HFFc6 (cell line): ENCODE measurements around the gene VGLL4. TPM values are rescaled to one million over a fixed set of nuclear protein-coding genes. Genes with fewer than 3 reads are reported as not detected.
"Not testable (repeated sequence)": the region's sequence is repeated elsewhere in the genome, so short reads cannot be mapped to it uniquely, and the experiment has no call there.

ENCODE experiments used
- DNase-seq: peaks from one replicate; pipeline ENCODE4 v3.0.0-alpha.2; 2018
- H3K27ac Mint-ChIP-seq: 2 replicates; pipeline ENCODE4 v1.8.0; 2020; ENCODE audit warnings: mild to moderate bottlenecking, mixed read lengths
- H3K27me3 Mint-ChIP-seq: 2 replicates; pipeline ENCODE4 v1.8.0; 2021; ENCODE audit warnings: mild to moderate bottlenecking, moderate library complexity, mixed read lengths; ENCODE audit not compliant: insufficient read depth
- H3K36me3 Mint-ChIP-seq: 2 replicates; pipeline ENCODE4 v1.8.0; 2021; ENCODE audit warnings: low read depth, mixed read lengths
- H3K4me1 Mint-ChIP-seq: 2 replicates; pipeline ENCODE4 v1.8.0; 2020; ENCODE audit warnings: low read depth, mixed read lengths
- H3K4me3 Mint-ChIP-seq: 2 replicates; pipeline ENCODE4 v1.8.0; 2020; ENCODE audit warnings: mild to moderate bottlenecking, moderate library complexity, mixed read lengths
- H3K9me3 Mint-ChIP-seq: 2 replicates; pipeline ENCODE4 v1.8.0; 2020; ENCODE audit warnings: mild to moderate bottlenecking, mixed read lengths
- total RNA-seq, 6 experiments: library from RNA; stranded (reverse); fragmentation: NEBNext Ultra II Directional; extraction: Animal tissue kit (Norgen Biotek cat#: 25700); gene quantifications; 2 replicates in 1 of 6; 3 replicates in 5 of 6; pipeline ENCODE4 v1.2.3, GENCODE V29; 2021
- TF ChIP-seq, protein P1 (sequence below): fragments of 200-600 bp; sonication (generic); IDR thresholded peaks from 2 replicates; pipeline ENCODE4 v1.5.0; 2021; ENCODE audit warnings: antibody characterized with exemption, mild to moderate bottlenecking

Gene VGLL4
- total RNA-seq, 6 experiments from 2014 or later = 31.6 to 42.2 (median 33.8) TPM

DNA sequence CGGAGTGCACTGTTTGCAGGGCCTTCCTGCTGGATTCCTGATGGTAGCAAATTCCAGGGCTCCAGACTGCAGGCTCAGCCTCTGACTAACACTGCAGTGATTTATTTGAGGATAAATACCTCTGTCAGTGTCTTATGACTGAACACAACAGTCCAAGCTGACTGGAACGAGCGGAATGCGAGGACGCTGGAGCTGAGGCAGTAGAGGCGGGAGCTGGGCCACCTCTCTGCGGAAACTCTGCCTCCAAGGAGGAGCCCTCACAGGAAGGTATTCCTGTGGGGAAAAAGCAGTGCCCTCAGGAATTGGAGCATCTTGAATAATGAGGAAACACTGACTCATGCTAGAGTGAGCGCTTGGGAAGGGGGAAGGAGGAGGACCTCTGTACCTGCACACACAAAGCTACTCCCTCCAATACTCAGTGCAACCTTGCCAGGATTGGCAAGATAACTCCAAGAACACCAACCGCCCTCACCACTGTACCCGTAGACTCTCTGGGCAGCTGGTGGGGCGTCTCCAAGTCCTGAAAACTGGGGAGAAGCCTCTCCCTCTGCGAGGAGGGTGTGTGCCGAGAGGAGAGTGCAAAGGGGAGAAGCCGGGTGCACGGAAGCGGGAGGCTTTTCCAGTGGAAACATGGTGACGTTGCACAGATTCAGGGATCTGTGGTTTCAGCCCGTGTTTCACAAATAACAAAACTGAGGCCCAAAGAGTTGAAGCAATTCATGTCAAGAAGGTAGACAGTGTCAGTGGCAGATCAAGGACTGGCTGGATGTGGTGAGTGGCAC lies 43.0 kb downstream of the VGLL4 start:
- H3K36me3 Mint-ChIP-seq = peaks cover 47% of the 10 kb centered on the region
- H3K27ac Mint-ChIP-seq = peak overlapping the region; percentile 99
- H3K4me1 Mint-ChIP-seq = peaks cover 91% of the 10 kb centered on the region
- TF ChIP-seq, protein P1, sequence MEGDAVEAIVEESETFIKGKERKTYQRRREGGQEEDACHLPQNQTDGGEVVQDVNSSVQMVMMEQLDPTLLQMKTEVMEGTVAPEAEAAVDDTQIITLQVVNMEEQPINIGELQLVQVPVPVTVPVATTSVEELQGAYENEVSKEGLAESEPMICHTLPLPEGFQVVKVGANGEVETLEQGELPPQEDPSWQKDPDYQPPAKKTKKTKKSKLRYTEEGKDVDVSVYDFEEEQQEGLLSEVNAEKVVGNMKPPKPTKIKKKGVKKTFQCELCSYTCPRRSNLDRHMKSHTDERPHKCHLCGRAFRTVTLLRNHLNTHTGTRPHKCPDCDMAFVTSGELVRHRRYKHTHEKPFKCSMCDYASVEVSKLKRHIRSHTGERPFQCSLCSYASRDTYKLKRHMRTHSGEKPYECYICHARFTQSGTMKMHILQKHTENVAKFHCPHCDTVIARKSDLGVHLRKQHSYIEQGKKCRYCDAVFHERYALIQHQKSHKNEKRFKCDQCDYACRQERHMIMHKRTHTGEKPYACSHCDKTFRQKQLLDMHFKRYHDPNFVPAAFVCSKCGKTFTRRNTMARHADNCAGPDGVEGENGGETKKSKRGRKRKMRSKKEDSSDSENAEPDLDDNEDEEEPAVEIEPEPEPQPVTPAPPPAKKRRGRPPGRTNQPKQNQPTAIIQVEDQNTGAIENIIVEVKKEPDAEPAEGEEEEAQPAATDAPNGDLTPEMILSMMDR = no peak
- peak; percentile 100 for DNase-seq
- peak overlapping the region; percentile 81 for H3K4me3 Mint-ChIP-seq
- peaks cover 6% of the 10 kb centered on the region; the same call in 1 of the 2 replicates for H3K27me3 Mint-ChIP-seq
- no peaks in the 10 kb centered on the region; the same call in 1 of the 2 replicates for H3K9me3 Mint-ChIP-seq

DNA sequence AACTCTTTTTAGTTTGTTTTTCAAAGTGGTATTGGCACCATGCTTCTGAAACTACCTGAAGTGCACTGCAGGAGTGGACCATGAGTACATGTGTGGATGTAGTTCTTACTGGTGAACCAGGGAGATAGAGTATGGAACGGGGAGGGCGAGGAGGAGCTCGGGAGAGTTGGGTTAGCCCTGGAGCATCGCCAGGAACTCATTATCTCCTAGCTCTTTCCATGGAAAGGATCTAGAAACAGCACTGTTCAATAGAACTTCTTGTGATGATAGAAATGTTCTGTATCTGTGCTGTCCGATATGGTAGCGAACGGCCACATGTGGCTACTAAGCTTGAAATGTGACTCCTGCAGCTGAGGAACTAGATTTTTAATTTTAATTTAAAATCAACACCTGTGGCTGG lies 47.3 kb downstream of the VGLL4 start:
- peaks cover 53% of the 10 kb centered on the region for H3K36me3 Mint-ChIP-seq
- DNase-seq = no peak
- TF ChIP-seq, protein P1 = no peak
- no peak overlapping the region for H3K4me3 Mint-ChIP-seq
- peak overlapping the region; percentile 31; the same call in 1 of the 2 replicates for H3K27ac Mint-ChIP-seq
- H3K27me3 Mint-ChIP-seq = peaks cover 4% of the 10 kb centered on the region; the same call in 1 of the 2 replicates
- H3K4me1 Mint-ChIP-seq = peaks cover 79% of the 10 kb centered on the region
- H3K9me3 Mint-ChIP-seq = no peaks in the 10 kb centered on the region; the same call in 1 of the 2 replicates

DNA sequence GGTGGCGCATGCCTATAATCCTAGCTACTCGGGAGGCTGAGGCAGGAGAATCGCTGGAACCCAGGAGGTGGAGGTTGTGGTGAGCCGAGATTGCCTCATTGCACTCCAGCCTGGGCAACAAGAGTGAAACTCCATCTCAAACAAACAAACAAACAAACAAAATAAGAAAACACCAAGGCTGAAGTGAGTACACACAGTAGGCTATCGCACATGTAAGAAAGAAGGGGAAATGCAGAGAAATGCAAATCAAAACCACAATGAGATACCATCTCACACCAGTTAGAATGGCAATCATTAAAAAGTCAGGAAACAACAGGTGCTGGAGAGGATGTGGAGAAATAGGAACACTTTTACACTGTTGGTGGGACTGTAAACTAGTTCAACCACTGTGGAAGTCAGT lies 48.7 kb downstream of the VGLL4 start:
- peaks cover 79% of the 10 kb centered on the region for H3K4me1 Mint-ChIP-seq
- H3K27ac Mint-ChIP-seq, H3K4me3 Mint-ChIP-seq, H3K27me3 Mint-ChIP-seq, H3K9me3 Mint-ChIP-seq, DNase-seq: not testable (repeated sequence)
- peaks cover 45% of the 10 kb centered on the region for H3K36me3 Mint-ChIP-seq

DNA sequence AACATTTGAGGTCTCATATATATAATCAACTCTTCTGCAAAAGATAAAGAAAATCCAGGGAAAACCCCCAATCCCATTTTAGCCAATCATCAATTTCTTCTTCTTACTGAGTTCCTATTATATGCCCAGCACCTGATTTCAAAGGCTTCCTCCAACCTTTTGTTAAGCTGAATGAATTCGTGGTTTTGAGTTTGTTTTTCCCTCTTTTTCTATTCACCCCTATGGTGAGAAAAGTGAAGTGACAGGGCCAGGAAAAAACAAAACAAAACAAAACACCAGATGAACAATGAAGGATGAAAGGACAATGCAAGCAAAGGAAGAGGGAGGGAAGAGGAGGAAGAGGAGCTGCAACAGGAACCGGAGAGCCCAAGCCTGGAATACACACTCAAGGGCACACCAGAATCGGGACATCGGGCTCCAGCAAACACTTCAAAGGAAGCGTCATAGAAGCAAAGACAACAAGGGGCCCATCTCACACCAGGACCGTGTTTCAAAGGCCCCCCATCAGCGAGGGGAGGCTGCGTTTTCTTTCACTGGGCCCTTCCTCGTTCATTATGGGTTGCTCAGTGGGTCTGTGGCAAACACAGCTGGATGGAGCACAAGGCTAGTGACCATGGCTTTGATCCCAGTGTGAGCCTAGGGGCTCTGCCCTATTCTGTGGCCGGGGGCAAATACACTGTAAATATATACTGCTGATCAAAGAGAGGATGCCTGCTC lies 50.2 kb downstream of the VGLL4 start:
- H3K4me1 Mint-ChIP-seq = peaks cover 80% of the 10 kb centered on the region
- H3K9me3 Mint-ChIP-seq = no peaks in the 10 kb centered on the region; the same call in 1 of the 2 replicates
- no peaks in the 10 kb centered on the region; the same call in 1 of the 2 replicates for H3K27me3 Mint-ChIP-seq
- peak overlapping the region; percentile 91 for H3K27ac Mint-ChIP-seq
- DNase-seq = no peak
- H3K36me3 Mint-ChIP-seq = peaks cover 48% of the 10 kb centered on the region
- no peak overlapping the region; the same call in 1 of the 2 replicates for H3K4me3 Mint-ChIP-seq
- TF ChIP-seq, protein P1 = no peak

DNA sequence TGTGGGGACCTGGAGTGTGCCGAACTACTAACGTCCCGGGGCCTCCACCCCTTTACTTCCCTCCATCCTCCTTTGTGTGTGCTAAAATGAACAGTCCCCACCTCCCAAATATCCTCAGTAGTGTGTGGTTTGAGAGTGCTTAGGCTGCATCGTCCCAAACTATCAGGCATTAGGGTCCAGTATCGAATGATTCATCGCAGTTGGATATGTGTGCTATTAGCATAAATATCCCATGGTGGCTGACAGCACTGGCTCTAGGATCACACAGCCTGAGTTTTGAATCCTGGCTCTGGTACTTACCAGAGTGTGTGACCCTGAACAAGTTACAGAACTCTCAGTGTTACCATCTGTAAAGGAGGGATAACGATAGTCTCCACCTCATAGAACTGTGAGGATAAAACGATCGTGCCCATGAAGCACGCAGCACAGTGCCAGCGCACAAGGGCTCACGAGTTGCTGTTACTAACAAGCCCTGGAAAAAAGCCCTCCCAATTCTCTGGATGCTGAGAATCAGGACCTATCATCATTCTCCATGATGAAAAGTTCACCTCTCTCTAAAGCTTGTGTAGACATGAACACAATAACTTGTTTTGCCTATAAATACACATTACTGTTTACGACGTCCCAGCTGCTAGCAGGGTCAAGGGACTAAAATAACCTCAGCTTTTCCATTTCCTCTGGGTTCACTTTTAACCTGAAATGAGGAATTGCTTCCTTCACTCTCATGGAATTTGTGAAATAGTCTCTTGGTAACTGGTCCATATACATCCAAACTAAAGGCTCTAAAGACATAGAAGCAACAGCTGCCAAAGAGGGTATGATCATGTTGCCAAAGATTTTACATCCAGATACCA lies 51.0 kb downstream of the VGLL4 start:
- Mint-ChIP-seq H3K9me3 (no peaks in the 10 kb centered on the region), H3K4me3 (peak overlapping the region; percentile 71), H3K36me3 (peaks cover 48% of the 10 kb centered on the region), H3K4me1 (peaks cover 80% of the 10 kb centered on the region), H3K27me3 (no peaks in the 10 kb centered on the region; the same call in 1 of the 2 replicates), H3K27ac (peak overlapping the region; percentile 91)
- no peak for DNase-seq
- TF ChIP-seq, protein P1 = no peak
